Endothelial cell (in vitro differentiated cells): Measurements from ENCODE around the gene RAB31. TPM values are rescaled to one million over a fixed set of nuclear protein-coding genes. Genes with fewer than 3 reads are reported as not detected.

Experiments
- DNase-seq: peaks from one replicate; pipeline ENCODE4 v3.0.0; 2021; ENCODE audit warnings: low spot score
- H3K27ac Mint-ChIP-seq: one replicate; pipeline ENCODE4 v1.8.0; 2021; ENCODE audit warnings: mixed read lengths, inconsistent platforms; ENCODE audit not compliant: unreplicated experiment
- H3K27me3 Mint-ChIP-seq: one replicate; pipeline ENCODE4 v1.8.0; 2021; ENCODE audit warnings: mild to moderate bottlenecking, moderate library complexity, mixed read lengths, inconsistent platforms; ENCODE audit not compliant: unreplicated experiment
- H3K36me3 Mint-ChIP-seq: one replicate; pipeline ENCODE4 v1.8.0; 2021; ENCODE audit warnings: mild to moderate bottlenecking, low read depth, mixed read lengths, inconsistent platforms; ENCODE audit not compliant: unreplicated experiment
- H3K4me1 Mint-ChIP-seq: one replicate; pipeline ENCODE4 v1.8.0; 2021; ENCODE audit warnings: mild to moderate bottlenecking, mixed read lengths, inconsistent platforms; ENCODE audit not compliant: unreplicated experiment
- H3K4me3 Mint-ChIP-seq: one replicate; pipeline ENCODE4 v1.8.0; 2021; ENCODE audit warnings: mild to moderate bottlenecking, mixed read lengths, inconsistent platforms; ENCODE audit not compliant: unreplicated experiment
- H3K9me3 Mint-ChIP-seq: one replicate; pipeline ENCODE4 v1.8.0; 2021; ENCODE audit warnings: mixed read lengths, inconsistent platforms; ENCODE audit not compliant: unreplicated experiment
- total RNA-seq: library from RNA; stranded (reverse); fragmentation: NEBNext Ultra II Directional; extraction: Animal tissue kit (Norgen Biotek cat#: 25700); gene quantifications from one replicate; pipeline ENCODE4 v1.2.1, GENCODE V29; 2021; ENCODE audit not compliant: unreplicated experiment
- TF ChIP-seq, protein P1 (sequence below): fragments of 200-600 bp; sonication (generic); IDR thresholded peaks from one replicate; pipeline ENCODE4 v1.5.0; 2021; ENCODE audit warnings: antibody characterized with exemption; ENCODE audit not compliant: unreplicated experiment

Gene RAB31
- total RNA-seq, 1 donor from 2014 or later = 88.8 TPM

GRCh38 chr18:9679125-9679524 is 29.0 kb upstream of the RAB31 start:
- no peak for DNase-seq
- H3K36me3 Mint-ChIP-seq = no peaks in the 10 kb centered on the region
- H3K27me3 Mint-ChIP-seq = no peaks in the 10 kb centered on the region
- H3K27ac Mint-ChIP-seq = no peak overlapping the region
- TF ChIP-seq, protein P1, sequence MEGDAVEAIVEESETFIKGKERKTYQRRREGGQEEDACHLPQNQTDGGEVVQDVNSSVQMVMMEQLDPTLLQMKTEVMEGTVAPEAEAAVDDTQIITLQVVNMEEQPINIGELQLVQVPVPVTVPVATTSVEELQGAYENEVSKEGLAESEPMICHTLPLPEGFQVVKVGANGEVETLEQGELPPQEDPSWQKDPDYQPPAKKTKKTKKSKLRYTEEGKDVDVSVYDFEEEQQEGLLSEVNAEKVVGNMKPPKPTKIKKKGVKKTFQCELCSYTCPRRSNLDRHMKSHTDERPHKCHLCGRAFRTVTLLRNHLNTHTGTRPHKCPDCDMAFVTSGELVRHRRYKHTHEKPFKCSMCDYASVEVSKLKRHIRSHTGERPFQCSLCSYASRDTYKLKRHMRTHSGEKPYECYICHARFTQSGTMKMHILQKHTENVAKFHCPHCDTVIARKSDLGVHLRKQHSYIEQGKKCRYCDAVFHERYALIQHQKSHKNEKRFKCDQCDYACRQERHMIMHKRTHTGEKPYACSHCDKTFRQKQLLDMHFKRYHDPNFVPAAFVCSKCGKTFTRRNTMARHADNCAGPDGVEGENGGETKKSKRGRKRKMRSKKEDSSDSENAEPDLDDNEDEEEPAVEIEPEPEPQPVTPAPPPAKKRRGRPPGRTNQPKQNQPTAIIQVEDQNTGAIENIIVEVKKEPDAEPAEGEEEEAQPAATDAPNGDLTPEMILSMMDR = no peak
- no peaks in the 10 kb centered on the region for H3K9me3 Mint-ChIP-seq
- no peak overlapping the region for H3K4me3 Mint-ChIP-seq
- peaks cover 4% of the 10 kb centered on the region for H3K4me1 Mint-ChIP-seq

DNA sequence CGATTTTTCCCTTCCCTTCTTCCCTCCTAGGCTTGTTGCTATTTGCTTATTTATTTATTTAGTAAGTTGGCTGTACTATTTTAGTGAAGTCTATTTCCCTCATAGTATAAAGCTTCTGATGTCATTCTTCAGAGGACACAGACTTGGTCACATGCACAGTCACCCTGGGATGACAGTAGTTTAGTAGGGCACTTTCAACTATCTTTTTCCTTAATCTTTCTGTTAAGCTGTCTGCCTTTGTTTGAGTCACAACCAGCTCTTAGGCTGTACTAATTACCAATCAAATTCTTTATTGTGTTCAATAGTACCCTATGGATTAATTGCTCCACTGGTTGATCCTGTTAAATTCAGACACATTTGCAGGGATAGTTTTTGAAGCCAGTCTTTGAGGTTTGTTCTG is 26.9 kb upstream of the RAB31 start:
- no peaks in the 10 kb centered on the region for H3K27me3 Mint-ChIP-seq
- TF ChIP-seq, protein P1 = no peak
- no peak overlapping the region for H3K27ac Mint-ChIP-seq
- no peaks in the 10 kb centered on the region for H3K9me3 Mint-ChIP-seq
- peaks cover 15% of the 10 kb centered on the region for H3K4me1 Mint-ChIP-seq
- no peak overlapping the region for H3K4me3 Mint-ChIP-seq
- no peaks in the 10 kb centered on the region for H3K36me3 Mint-ChIP-seq
- no peak for DNase-seq

DNA sequence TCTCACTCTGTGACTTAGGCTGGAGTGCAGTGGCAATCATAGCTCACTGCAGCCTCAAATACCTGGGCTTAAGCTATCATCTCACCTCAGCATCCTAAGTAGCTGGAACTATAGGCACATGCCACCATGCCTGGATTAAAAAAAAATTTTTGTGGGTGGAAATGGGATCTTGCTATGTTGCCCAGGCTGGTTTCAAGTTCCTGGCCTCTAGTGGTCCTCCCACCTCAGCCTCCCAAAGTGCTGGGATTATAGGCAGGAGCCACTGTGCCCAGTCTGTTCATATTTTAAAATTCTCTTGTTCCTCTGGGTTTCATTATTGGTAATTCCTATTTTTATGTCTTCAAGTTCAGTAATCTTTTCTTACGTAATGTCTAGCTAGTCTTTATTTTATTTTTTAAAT is 25.5 kb upstream of the RAB31 start:
- H3K4me3 Mint-ChIP-seq = no peak overlapping the region

DNA sequence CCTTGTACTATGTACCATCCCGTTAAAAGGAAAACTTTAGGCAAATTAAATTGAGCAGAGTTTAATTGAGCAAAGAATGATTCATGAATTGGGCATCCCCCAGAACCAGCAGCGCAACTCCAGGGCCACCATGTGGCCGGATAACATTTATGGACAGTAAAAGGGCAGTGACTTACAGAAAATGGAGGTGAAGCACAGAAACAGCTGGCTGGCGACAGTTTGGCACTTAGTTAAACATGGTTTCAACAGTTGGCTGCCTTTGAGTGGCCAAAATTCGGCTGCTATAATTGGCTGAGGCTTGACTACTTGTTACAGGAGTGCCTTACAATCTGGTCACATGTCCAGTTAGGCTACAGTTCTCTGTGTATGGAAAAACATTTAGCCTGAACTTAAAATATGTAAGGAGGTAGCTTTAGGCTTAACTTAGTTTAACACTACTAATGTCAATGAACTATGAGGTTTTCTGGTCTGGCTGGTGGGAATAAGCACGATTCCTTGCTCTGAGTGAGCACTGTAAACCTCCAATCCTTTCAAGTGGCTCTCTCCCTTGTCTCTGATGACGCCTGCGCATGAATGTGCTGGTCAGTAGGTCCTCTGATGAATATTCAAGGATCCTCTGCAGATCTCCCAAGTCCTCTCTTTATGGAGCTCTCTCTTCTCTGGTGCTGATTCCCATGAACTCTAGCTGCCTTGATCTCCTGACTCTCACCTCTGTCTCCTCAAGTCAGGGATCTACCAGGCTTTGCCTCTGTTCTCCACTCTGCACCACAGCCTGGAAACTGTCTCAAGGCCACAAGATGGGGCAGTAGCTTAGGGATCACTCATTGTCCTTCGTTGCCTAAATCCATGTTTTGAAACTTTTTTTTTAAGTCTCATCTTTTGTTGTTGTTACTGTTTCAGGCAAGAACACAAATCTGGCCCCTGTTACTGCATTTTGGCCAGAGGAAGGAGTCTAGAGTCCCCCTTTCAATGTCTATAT is 24.4 kb upstream of the RAB31 start:
- Mint-ChIP-seq H3K36me3 (no peaks in the 10 kb centered on the region), H3K27ac (no peak overlapping the region), H3K9me3 (no peaks in the 10 kb centered on the region), H3K27me3 (peaks cover 2% of the 10 kb centered on the region), H3K4me3 (no peak overlapping the region), H3K4me1 (peaks cover 15% of the 10 kb centered on the region)
- TF ChIP-seq, protein P1 = no peak
- DNase-seq = peak; percentile 21

More for the DNA sequence above, 25.5 kb upstream of the RAB31 start:
- no peak for DNase-seq
- no peaks in the 10 kb centered on the region for H3K27me3 Mint-ChIP-seq
- no peak overlapping the region for H3K27ac Mint-ChIP-seq
- peaks cover 15% of the 10 kb centered on the region for H3K4me1 Mint-ChIP-seq
- TF ChIP-seq, protein P1 = no peak
- H3K36me3 Mint-ChIP-seq = no peaks in the 10 kb centered on the region
- no peaks in the 10 kb centered on the region for H3K9me3 Mint-ChIP-seq

- Mint-ChIP-seq H3K36me3 (no peaks in the 10 kb centered on the region), H3K27me3 (peaks cover 2% of the 10 kb centered on the region), H3K4me1 (peaks cover 15% of the 10 kb centered on the region), H3K4me3 (no peak overlapping the region), H3K9me3 (no peaks in the 10 kb centered on the region), H3K27ac (no peak overlapping the region)
- TF ChIP-seq, protein P1 = no peak
- no peak for DNase-seq
Measured at GRCh38 chr18:9684881-9685614, 23.1 kb upstream of the RAB31 start.
